GM18907 (cell line): Measurements from ENCODE around the gene DCX.

Experiments used
- ATAC-seq: cut with Tn5 transposase; IDR thresholded peaks from one replicate; pipeline ENCODE4 v1.9.1; 2021; ENCODE audit warnings: mild to moderate bottlenecking, moderate library complexity; ENCODE audit not compliant: unreplicated experiment

The DCX gene

GRCh38 chrX:111411983-111412382, at the start of gene DCX:
Gene DCX, minus strand, starts transcription at chrX:111412192. Its CDS starts 1,794 bp downstream, at chrX:111410398.
- ATAC-seq: no peak

- ATAC-seq: no peak
Measured at GRCh38 chrX:111460607-111461006, 48.6 kb upstream of the DCX start.

DNA sequence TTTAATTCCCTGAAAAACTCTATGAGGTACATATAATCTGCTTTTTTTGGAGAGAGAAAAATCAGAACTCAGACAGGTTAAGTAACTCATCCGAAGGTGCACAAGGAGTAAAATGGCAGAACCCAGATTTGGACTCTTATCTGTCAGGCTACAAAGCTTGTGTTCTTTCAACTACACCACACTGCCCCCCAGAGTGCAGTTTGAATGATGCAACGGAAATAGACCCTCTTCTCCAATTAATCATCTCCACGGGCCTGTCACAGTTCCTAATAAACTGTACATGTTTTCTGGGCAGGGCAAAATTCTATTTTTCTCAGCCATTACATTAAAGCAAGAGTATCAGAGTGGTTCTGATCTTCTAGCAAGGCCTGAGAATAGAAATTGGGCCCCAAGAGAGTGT, 35.3 kb upstream of the DCX start:
- peak; percentile 80 for ATAC-seq

GRCh38 chrX:111445485-111445884, 33.5 kb upstream of the DCX start:
- ATAC-seq: peak; percentile 75

DNA sequence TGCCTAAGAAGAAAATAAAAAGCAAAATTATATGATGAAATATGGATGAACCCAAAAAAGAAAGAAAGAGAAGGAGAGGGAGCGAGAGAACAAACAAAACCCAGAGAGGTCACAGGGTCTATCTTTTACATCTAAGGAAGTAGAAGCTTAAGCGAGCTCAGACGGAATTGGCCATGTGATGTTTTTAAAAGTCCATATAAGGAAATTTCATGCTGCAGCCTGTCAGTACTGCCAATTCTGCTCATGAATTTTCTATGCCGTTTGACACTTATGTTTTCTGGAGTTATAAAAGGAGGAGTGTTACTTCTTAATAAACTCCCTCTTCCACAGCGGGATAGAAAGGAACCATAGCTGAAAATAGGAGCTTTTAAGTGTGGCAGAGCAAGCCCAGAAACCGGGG, 32.9 kb upstream of the DCX start:
- no peak for ATAC-seq

- no peak for ATAC-seq
Measured at GRCh38 chrX:111443946-111444345, 32.0 kb upstream of the DCX start.

DNA sequence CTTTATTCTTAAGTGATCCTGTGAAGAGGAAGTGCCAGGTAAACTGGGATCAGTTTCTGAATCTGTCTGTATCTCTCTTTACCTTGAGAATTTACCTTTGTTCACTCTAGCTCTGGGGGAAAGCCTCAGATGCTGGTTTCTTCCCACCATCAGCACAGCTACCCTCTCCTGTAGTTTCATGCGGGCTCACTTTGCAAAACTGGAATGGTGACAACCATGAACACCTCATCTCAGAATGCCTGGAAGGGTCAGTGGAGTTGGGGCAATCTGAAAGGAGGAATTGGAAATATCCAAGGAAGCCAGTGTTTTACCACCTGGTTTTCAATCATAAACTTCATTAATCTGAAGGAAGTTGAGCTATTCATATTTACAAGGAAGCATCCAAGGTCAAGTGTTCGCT, 30.8 kb upstream of the DCX start:
- no peak for ATAC-seq

- no peak for ATAC-seq
Measured at GRCh38 chrX:111435469-111435868, 23.5 kb upstream of the DCX start.

DNA sequence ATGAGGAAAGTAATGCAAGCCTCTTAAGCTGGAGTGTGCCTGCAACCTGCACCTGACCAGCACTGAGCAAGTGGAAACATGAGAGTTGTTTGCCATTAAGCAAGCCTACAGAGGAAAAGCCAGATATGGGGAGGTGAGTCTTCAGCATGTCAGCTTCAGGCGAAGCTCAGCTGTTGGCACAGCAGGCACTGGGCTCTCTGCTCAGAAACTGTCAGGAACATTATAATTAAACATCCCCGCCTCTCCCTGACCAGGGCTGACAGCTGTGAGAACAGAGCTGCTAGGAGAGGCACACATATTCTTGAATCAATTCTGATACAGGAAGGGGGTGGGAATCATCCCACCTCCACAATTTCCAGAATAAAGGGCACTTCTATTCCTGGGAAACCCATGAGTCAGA, 19.0 kb upstream of the DCX start:
- ATAC-seq: no peak

DNA sequence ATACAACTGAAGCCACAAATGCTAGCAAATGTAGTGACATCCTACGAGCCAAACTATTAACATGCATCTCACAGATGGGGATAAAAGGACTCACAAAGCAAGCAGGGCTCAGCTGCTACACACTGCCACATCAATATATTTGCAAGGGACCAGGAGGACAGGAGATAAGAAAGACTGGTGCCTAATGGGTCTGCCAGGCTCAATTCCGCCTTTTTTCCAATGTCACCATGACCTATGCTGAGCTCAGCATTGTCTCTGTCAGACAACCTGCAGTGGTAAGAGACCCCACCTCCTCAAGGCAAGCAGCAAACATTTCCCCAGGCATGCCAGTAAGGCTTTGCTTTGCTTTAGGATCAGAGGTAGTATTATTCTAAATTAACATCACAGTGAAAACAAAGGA, 435 bp downstream of the DCX start:
- no peak for ATAC-seq

DNA sequence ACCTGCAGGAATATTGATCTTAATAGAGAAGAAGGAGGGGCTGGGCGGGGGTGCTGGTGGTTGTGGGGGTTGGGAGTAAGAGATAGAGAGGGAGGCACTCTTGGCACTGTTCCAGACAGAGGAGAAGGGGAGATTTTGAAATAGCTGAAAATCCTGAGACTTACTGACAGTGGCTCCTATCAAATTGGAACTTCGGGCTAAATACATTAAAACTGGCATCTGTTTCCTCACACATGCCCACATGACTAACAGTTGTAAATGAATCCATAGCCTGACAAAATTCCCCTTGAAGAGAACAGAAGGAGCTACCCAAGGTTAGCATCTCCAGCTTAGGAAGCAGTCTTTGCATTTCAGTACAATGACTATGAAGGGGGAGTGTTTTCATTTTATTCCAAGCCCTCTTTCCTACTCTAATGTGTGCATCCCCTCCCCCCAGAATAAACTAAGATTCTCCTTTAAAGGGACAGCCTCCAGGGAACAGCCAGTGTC, 1.4 kb downstream of the DCX start:
- no peak for ATAC-seq

- ATAC-seq: no peak
Measured at GRCh38 chrX:111409326-111409725, 2.7 kb downstream of the DCX start.

DNA sequence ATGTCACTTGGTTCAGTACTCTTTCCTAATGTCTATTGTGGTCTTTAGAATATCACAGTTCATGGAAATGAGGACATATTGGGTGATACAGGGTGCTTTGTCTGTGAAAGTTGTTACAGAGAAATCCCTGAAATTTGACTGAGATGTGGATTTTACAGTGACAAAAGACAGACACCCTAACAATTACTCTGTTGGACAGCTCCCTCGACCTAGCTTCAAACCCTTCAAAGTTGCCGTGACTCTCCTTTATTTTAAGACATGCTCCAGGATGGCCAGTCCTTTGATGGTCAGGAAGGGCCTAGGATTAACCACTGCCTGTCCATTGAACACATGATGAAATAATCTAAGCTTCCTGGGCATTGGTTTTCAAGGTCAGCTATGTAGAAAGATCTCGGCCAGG, 4.0 kb downstream of the DCX start:
- ATAC-seq: no peak

- ATAC-seq: no peak
Measured at GRCh38 chrX:111402344-111402743, 9.6 kb downstream of the DCX start.

DNA sequence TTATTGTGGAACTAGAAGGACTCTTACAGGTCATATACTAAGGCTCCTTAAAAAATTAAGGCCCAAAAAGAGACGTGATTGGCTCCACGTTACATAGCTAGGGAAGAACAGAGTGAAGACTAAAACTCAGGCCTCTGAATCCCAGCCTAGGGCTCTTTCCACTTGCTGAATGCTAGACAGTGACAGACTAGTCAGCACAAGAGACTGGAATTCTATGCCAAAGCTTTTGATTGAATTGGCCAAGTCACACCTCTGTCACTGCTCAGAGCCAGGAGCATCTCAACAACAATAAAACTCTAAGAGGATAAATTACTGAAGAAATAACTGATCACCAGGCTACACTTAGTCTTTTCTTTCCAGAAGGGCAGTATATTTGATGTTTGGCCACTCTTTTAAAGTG, 16.8 kb downstream of the DCX start:
- ATAC-seq: no peak

DNA sequence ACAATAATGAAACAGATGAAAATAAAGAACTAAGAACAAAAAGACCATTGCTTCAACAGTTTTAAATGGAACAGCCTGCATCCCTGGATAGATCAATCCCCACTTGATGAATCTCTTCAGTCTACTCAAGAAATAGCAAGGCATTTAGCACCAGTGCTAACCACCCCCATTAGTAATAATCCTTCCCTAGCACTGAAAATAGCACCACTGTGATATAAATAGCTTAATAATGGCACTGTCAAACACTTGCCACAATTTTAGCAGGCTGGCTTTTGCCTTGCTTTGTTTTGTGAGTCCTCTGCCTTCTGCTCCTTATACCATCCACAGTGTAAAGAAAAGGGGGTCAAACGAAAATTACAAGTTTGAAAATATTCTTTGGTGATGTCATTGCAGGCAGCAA, 17.4 kb downstream of the DCX start:
- no peak for ATAC-seq

GRCh38 chrX:111387470-111388070, 24.4 kb downstream of the DCX start:
- no peak for ATAC-seq

DNA sequence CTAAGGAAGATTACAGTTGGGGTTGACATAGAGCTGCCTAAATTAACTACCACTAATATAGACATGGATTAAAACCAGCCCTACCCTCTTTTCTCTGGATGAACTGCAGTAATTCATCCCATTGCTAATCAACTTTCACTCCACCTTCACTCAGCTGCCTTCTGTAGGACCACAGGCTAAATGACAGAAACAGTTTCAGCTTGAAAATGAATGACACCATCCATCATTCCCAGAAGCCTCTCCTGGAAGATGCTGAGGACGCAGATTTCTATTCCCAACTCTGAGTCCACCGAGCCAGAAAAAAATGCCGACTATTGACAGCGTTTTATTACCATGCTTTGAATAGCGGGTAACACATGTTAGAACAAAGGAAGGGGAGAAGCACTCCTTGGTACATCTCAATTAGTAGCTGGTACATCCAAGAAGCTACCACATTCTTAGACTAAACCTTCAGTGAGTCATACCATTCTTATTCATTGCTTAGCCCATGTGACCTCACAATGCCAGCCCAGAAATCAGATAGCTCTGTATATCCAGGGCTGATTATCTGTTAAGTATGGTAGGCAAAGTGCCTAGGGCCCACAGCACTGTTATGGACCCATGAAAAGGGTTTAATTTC, 25.3 kb downstream of the DCX start:
- no peak for ATAC-seq

DNA sequence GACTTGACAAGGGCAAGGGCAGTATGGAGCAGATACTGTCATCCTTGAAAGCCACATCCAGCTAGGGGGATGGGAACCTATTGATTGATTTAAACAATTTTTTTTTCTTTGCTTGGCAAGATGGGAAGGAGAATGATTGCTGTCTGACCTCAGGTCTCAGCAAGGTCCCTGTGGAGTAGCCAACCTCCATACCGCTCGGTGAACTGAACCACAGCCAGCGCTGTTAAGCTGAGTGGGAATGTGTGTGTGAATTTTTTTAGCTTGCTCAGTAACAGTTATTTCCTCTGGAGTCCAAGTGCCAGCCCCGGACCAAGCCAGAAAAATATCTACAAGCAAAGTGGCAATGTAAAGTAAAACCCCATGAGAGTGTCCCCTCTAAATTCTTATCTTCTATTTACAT, 25.9 kb downstream of the DCX start:
- no peak for ATAC-seq

- ATAC-seq: no peak
Measured at GRCh38 chrX:111382277-111382676, 29.7 kb downstream of the DCX start.

DNA sequence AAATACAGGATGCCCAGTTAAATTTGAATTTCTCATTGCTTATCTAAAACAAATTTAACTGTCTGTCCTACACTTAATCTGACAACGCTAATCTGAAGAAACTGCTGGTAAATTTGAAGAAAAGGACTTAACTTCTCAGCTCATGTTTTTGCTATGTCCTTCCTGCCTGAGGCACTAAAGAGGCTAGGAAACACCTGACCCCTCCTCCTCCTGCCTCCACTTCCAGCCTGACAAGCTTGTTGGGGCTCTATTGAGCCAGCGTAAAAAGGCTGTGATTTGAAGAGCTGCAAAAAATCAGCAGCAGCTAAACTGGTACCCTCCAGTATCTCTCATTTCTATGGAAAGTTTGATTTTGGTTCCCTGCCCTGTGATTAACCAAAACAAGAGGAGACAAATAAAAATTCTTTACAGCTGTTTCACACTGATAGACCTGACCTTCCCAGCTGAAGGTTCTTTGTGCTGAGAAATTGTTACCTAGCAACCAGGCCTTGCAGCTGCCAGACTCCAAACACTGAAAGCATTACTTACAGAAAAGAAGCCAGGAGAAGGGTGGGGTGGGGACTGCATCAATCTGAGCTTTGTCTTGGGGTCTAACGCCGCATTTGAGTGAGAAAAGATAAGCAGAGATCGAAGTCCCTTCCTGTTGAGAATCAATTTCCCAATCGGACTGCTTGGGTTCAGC, 35.0 kb downstream of the DCX start:
- ATAC-seq: no peak

GRCh38 chrX:111376486-111376885, 35.5 kb downstream of the DCX start:
- no peak for ATAC-seq
